IMR-90 (cell line): ENCODE data around the gene FSD1L.

Experiments used
- MAZ ChIP-seq: IDR thresholded peaks from 2 replicates; pipeline ENCODE4 v1.6.1; 2012; ENCODE audit warnings: low read depth, mild to moderate bottlenecking, low read length, improper control_type of control experiment, moderate library complexity, borderline replicate concordance
- POLR2A ChIP-seq: IDR thresholded peaks from 2 replicates; pipeline ENCODE4 v1.6.1; 2012; ENCODE audit warnings: mild to moderate bottlenecking, low read depth, low read length
- RAD21 ChIP-seq: IDR thresholded peaks from 2 replicates; pipeline ENCODE4 v1.6.1; 2012; ENCODE audit warnings: low read length, improper control_type of control experiment
- RFX5 ChIP-seq: IDR thresholded peaks from 2 replicates; pipeline ENCODE4 v1.8.0; 2012; ENCODE audit warnings: low read depth, mild to moderate bottlenecking, low read length, moderate library complexity
- SMC3 ChIP-seq: fragments of 150-350 bp; IDR thresholded peaks from 2 replicates; pipeline ENCODE4 v1.6.1; 2016; ENCODE audit warnings: low read depth, mild to moderate bottlenecking, antibody characterized with exemption, low read length, moderate library complexity
- TF ChIP-seq, protein P1 (sequence below): conservative IDR thresholded peaks from 2 replicates; pipeline ENCODE4 v1.5.1; 2012; ENCODE audit warnings: mild to moderate bottlenecking, low read depth, low read length, improper control_type of control experiment

DNA sequence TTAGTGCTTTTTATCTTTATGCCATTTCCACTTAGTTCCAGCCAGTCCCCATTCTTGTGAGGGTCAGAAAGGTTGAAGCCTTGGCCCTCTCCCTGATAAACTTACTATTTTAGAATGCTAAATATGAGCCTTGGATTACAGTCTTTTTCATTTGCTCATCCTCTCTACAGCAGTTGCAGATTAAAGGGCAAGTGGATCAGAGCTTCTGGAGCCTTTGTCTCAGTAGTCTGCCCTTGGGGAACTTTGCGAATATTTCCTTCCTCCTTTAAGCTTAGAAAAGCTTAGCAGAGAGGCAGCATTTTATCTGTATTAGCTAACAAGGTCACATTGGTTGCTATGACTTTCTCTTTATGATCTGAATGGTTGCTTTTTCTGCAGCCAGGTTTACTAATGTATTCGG lies 11.5 kb downstream of the FSD1L start:
- no peak for TF ChIP-seq RFX5
- TF ChIP-seq, protein P1, sequence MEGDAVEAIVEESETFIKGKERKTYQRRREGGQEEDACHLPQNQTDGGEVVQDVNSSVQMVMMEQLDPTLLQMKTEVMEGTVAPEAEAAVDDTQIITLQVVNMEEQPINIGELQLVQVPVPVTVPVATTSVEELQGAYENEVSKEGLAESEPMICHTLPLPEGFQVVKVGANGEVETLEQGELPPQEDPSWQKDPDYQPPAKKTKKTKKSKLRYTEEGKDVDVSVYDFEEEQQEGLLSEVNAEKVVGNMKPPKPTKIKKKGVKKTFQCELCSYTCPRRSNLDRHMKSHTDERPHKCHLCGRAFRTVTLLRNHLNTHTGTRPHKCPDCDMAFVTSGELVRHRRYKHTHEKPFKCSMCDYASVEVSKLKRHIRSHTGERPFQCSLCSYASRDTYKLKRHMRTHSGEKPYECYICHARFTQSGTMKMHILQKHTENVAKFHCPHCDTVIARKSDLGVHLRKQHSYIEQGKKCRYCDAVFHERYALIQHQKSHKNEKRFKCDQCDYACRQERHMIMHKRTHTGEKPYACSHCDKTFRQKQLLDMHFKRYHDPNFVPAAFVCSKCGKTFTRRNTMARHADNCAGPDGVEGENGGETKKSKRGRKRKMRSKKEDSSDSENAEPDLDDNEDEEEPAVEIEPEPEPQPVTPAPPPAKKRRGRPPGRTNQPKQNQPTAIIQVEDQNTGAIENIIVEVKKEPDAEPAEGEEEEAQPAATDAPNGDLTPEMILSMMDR: no peak
- no peak for TF ChIP-seq POLR2A
- no peak for TF ChIP-seq MAZ
- no peak for TF ChIP-seq SMC3
- no peak for TF ChIP-seq RAD21
